MCF 10A (cell line): ENCODE measurements around the gene SLC39A3. TPM values are rescaled to one million over a fixed set of nuclear protein-coding genes. Genes with fewer than 3 reads are reported as not detected.

ENCODE experiments used
- BruUV-seq: library from RNA; stranded (reverse); fragments of 400-500 nt; replicated peaks from 2 replicates; lab custom pipeline; 2021; lab: Mats Ljungman, UMichigan
- CTCF ChIA-PET: fragments of 300-600 bp; sonication (Branson Sonifier 250); formaldehyde crosslinking; extraction: SDS; loops from one replicate; lab custom pipeline; 2021; ENCODE audit warnings: antibody characterized with exemption, inconsistent platforms; lab: Yijun Ruan, JAX
- POLR2A ChIA-PET: fragments of 300-600, 350-650 bp; sonication (Branson Sonifier 250); formaldehyde crosslinking; extraction: SDS; loops from one replicate; lab custom pipeline; 2020; ENCODE audit warnings: antibody characterized with exemption, inconsistent platforms; lab: Yijun Ruan, JAX
- DNase-seq: peaks from one replicate; pipeline ENCODE4 v3.0.0-alpha.2; 2018; ENCODE audit not compliant: unreplicated experiment
- H3K27ac Mint-ChIP-seq: one replicate; pipeline ENCODE4 v1.8.0; 2022; ENCODE audit warnings: mild to moderate bottlenecking, low read depth, mixed read lengths; ENCODE audit not compliant: unreplicated experiment
- H3K27me3 Mint-ChIP-seq: one replicate; pipeline ENCODE4 v1.8.0; 2022; ENCODE audit warnings: mixed read lengths; ENCODE audit not compliant: insufficient read depth, unreplicated experiment
- H3K36me3 Mint-ChIP-seq: one replicate; pipeline ENCODE4 v1.8.0; 2022; ENCODE audit warnings: mild to moderate bottlenecking, moderate library complexity, mixed read lengths; ENCODE audit not compliant: insufficient read depth, unreplicated experiment
- H3K4me1 Mint-ChIP-seq: one replicate; pipeline ENCODE4 v1.8.0; 2022; ENCODE audit warnings: mixed read lengths; ENCODE audit not compliant: insufficient read depth, unreplicated experiment
- H3K4me3 Mint-ChIP-seq: one replicate; pipeline ENCODE4 v1.8.0; 2022; ENCODE audit warnings: mild to moderate bottlenecking, moderate library complexity, mixed read lengths; ENCODE audit not compliant: unreplicated experiment
- H3K9me3 Mint-ChIP-seq: one replicate; pipeline ENCODE4 v1.8.0; 2022; ENCODE audit warnings: mixed read lengths; ENCODE audit not compliant: unreplicated experiment
- intact Hi-C: fragments of 100-400 bp; cut with micrococcal nuclease; formaldehyde crosslinking; loops from 2 replicates; pipeline ENCODE4 v1.14.1; 2022
- total RNA-seq: library from RNA; stranded (reverse); gene quantifications from 2 replicates; pipeline ENCODE4 v1.2.3, GENCODE V29; 2022
- TF ChIP-seq, protein P1 (sequence below): fragments of 200-600 bp; IDR thresholded peaks from one replicate; pipeline ENCODE4 v1.8.0; 2022; ENCODE audit warnings: antibody characterized with exemption, mild to moderate bottlenecking; ENCODE audit not compliant: unreplicated experiment

Gene SLC39A3
- total RNA-seq, 1 experiment from 2014 or later, result 21.3 TPM

DNA sequence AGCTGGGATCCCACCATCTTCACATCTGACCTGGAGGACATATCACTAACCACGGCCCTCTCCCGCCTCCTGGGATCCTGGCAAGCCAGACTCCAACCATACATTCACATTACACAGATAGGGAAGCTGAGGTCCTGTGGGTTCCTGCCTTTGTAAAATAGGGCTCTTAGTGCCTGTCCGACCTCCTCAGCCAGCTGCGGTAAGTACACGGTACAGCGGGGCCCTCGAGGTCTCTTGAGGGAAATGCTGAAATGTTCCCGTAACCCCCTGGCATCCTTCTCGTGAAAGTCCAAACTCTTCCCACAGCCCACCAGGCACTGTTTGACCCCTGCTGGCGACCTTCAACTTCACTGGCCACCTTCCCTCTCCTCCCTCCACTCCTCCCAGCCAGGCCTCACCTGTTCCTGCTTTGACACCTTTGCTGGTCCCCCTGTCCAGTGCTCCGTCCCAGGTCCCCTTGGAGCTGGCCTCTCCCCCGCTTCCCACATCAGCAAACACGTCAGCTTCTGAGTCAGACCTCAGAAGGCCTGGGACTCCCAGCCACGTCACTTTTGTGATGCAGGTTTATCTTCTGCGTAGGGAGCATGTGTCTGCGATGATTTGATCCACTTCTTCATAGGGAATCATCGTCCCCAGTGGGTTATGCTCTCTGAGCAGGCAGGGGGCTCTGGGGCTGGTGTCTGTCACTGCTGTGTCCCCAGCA lies 28.5 kb downstream of the SLC39A3 start:
- BruUV-seq, result no TSS peak
- POLR2A ChIA-PET, result no interaction called here
- peak; percentile 30 for DNase-seq
- intact Hi-C loops, result no loop called here
- no peak overlapping the region for H3K4me3 Mint-ChIP-seq
- TF ChIP-seq, protein P1, sequence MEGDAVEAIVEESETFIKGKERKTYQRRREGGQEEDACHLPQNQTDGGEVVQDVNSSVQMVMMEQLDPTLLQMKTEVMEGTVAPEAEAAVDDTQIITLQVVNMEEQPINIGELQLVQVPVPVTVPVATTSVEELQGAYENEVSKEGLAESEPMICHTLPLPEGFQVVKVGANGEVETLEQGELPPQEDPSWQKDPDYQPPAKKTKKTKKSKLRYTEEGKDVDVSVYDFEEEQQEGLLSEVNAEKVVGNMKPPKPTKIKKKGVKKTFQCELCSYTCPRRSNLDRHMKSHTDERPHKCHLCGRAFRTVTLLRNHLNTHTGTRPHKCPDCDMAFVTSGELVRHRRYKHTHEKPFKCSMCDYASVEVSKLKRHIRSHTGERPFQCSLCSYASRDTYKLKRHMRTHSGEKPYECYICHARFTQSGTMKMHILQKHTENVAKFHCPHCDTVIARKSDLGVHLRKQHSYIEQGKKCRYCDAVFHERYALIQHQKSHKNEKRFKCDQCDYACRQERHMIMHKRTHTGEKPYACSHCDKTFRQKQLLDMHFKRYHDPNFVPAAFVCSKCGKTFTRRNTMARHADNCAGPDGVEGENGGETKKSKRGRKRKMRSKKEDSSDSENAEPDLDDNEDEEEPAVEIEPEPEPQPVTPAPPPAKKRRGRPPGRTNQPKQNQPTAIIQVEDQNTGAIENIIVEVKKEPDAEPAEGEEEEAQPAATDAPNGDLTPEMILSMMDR, result no peak
- CTCF ChIA-PET, result interaction anchor here (0.6 kb wide), 1 partner anchor 547 kb away, joined by 3 read pairs; no protein-coding TSS in a partner anchor
- H3K4me1 Mint-ChIP-seq, result no peaks in the 10 kb centered on the region
- H3K27me3 Mint-ChIP-seq, result no peaks in the 10 kb centered on the region
- no peaks in the 10 kb centered on the region for H3K36me3 Mint-ChIP-seq
- H3K9me3 Mint-ChIP-seq, result peaks cover 9% of the 10 kb centered on the region
- no peak overlapping the region for H3K27ac Mint-ChIP-seq

DNA sequence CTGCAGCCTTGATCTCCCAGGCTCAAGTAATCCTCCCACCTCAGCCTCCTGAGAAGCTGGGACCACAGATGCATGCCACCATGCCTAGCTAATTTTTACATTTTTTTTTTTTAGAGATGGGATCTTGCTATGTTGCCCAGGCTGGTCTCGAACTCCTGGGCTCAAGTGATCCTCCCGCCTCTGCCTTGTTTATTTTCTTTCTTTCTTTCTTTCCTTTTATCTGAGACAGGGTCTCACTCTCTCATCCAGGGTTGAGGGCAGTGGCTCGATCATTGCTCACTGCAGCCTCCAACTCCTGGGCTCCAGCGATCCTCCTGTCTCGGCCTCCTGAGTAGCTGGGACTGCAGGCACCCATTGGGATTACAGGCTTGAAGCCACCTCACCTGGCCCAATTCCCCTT lies 33.6 kb downstream of the SLC39A3 start:
- CTCF ChIA-PET, result interaction anchor here (0.5 kb wide), 1 partner anchor 7 kb away, joined by 3 read pairs; no protein-coding TSS in a partner anchor
- no peaks in the 10 kb centered on the region for H3K9me3 Mint-ChIP-seq
- no peak for DNase-seq
- POLR2A ChIA-PET, result no interaction called here
- TF ChIP-seq, protein P1, result no peak
- H3K4me3 Mint-ChIP-seq, result no peak overlapping the region
- H3K27me3 Mint-ChIP-seq, result peaks cover 9% of the 10 kb centered on the region
- H3K27ac Mint-ChIP-seq, result no peak overlapping the region
- H3K36me3 Mint-ChIP-seq, result peaks cover 7% of the 10 kb centered on the region
- intact Hi-C loops, result no loop called here
- no TSS peak for BruUV-seq
- no peaks in the 10 kb centered on the region for H3K4me1 Mint-ChIP-seq

DNA sequence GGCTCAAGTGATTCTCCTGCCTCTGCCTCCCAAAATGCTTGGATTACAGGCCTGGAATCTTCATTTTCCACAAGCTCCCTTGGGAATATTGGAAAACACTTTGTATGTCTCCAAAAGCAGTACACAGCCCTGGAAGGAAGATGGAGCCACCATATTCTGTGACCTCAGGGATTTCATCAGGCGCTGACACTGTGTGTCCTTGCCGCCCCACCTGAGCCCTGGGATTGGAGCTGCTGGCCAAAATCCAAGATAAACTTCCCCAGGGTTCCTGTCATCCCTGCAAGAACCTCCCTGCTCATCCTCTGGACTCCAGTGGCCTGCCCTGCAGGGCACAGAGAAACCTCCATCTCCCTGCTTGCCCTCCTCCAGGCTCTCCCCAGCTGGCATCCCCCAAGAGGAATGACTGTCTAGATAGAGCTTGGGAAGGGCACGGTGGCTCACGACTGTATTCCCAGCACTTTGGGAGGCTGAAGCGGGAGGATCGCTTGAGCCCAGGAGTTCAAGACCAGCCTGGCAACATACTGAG lies 36.1 kb downstream of the SLC39A3 start:
- CTCF ChIA-PET, result interaction anchor here (0.6 to 0.9 kb wide), 4 partner anchors 14 to 67 kb away, joined by 3 to 4 read pairs (median 3); no protein-coding TSS in a partner anchor
- Mint-ChIP-seq H3K4me3 (no peak overlapping the region), H3K9me3 (no peaks in the 10 kb centered on the region), H3K4me1 (no peaks in the 10 kb centered on the region), H3K36me3 (peaks cover 7% of the 10 kb centered on the region), H3K27me3 (peaks cover 23% of the 10 kb centered on the region), H3K27ac (no peak overlapping the region)
- TF ChIP-seq, protein P1, result no peak
- DNase-seq, result peak; percentile 34
- no TSS peak for BruUV-seq
- intact Hi-C loops, result no loop called here
- POLR2A ChIA-PET, result no interaction called here

DNA sequence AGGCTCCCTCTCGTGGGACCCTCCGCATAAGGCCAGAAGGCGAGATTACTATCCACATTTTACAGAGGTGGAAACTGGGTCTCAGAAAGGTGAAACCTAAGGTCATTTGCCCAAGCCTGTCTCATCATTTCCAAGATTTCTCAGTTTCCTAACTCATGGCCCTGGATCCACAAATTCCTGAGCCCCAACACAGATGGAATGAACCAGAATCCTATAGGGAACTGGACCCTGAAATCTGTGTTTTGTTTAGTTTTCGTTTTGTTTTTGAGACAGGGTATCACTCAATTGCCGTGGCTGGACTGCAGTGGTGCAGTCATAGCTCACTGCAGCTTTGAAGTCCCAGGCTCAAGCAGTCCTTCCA lies 36.8 kb downstream of the SLC39A3 start:
- BruUV-seq, result no TSS peak
- H3K4me1 Mint-ChIP-seq, result no peaks in the 10 kb centered on the region
- no peak for DNase-seq
- no peaks in the 10 kb centered on the region for H3K9me3 Mint-ChIP-seq
- H3K36me3 Mint-ChIP-seq, result peaks cover 7% of the 10 kb centered on the region
- ChIA-PET POLR2A (interaction anchor here (0.7 kb wide), 1 partner anchor 92 kb away, joined by 3 read pairs; no protein-coding TSS in a partner anchor), CTCF (interaction anchor here (0.9 kb wide), 1 partner anchor 67 kb away, joined by 3 read pairs; no protein-coding TSS in a partner anchor)
- TF ChIP-seq, protein P1, result no peak
- H3K27me3 Mint-ChIP-seq, result peaks cover 23% of the 10 kb centered on the region
- intact Hi-C loops, result no loop called here
- no peak overlapping the region for H3K27ac Mint-ChIP-seq
- peak overlapping the region; percentile 44 for H3K4me3 Mint-ChIP-seq
